ENCODE results near the gene RTN3. TPM values are rescaled to one million over a fixed set of nuclear protein-coding genes. Genes with fewer than 3 reads are reported as not detected.
"Not testable (repeated sequence)": the region's sequence is repeated elsewhere in the genome, so short reads cannot be mapped to it uniquely, and the experiment has no call there.

Gene RTN3
- total RNA-seq, 1 donor from 2014 or later, result 34.1 TPM

DNA sequence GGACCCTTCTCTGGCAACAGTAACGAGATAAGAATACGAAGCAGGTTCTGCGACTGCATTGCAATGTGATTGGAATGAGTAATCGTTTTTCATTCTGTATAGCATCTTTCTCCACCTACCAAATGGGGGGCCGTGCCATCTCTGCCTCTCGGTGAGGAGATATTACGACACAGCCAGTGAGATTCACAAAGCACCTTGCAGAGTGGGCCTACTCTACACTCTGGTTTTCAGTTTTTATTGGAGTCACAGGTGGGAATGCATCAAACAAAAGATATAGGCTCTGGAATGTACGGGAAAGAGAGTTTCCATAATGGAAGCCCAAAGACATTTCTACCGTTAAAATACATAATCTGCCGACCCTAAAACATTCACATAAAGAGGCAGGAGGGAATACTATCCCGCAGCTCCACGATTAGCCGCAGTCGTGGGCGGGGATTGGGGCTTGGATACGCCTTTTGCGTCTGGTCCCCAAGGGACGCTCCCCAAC lies 423 bp upstream of the RTN3 start:
- DNase-seq (ENCODE audit: low read depth in 2 of 2), result peak in 1 of 2 donors; percentile 14

DNA sequence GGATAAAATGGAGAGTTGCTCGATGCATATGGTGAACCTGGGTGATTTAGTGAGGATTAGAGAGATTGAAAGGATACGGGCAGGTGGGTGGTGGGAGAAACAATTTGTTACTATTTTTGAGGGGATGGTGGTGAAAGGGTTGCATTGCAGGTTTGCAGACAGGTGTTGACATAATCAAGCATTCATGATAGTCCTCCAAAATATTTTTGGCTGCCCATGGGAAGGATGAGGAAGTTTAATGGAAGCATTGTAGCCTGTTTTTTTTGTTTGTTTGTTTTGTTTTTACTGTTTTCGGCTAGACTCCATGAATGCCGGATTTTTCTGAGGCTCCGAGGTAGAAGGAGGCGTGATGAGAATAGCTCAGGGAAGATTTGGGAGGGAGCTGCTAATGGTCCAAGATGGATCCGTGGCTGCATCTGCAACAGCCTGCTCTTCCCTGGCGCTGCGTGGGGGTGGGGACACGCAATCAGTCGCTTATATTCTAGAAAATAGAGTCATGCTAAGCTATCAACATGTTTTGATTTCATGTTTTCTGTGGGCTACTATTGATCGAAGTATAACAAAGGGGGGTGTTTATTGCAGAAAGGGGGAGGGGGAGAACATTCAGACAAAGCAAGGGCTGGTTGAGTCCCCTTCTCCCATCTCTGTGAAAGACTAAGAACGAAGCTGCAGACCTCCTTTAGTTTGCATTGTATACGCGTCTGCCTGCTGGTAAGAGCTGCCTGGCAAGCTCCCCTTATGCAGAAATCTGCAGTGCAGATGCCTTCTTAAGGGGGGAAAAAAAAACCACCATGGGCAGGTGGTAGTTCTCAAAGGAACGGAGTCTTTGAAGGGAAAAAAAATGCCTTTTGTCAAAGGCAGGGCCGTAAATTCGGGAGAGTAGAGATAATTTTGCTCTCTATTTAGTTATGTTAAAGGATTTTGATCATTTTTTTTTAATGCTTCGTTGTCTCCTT lies 1.0 kb downstream of the RTN3 start:
- peak in 1 of 2 donors; percentile 30 for DNase-seq (ENCODE audit: low read depth in 2 of 2)

DNA sequence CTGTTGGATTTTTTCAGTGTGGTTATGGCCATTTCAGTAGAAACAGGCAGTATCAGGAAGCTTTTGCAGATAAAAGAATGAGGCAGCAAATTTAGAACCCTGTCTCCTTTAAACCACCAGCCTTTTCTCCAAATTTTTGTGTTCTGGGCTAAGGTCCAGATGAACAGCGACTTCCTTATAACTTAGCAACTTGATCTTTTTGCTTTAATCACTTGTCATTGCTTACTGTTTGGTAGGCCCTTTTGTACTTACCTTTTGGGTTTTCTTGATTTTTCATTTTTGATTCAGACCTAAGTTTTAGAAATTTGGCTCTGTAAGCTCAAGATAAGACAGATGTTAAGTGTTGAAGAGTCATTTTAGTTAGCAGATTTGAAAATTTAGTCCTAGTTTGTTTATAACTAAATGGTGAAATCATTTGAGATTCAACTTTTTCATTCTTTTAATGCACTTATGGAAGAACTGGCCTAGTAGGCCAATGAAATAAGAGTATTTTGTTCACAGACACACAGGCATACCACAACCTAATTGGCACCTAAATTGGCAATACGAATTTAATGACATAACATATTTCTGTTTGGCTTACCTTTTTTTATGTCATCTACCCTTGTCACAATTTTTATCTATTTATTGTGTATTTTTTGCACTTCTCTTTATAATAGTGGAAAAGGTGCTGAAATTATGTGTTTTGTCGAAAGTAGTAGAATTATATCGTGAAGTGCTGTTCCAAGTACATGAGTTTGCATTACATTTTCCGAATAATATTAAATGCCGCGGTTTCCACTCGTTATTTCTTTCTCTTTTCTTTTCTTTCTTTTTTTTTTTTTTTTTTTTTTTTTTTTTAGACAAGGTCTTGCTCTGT lies 2.1 kb downstream of the RTN3 start:
- DNase-seq (ENCODE audit: low read depth in 2 of 2), result no peak

DNA sequence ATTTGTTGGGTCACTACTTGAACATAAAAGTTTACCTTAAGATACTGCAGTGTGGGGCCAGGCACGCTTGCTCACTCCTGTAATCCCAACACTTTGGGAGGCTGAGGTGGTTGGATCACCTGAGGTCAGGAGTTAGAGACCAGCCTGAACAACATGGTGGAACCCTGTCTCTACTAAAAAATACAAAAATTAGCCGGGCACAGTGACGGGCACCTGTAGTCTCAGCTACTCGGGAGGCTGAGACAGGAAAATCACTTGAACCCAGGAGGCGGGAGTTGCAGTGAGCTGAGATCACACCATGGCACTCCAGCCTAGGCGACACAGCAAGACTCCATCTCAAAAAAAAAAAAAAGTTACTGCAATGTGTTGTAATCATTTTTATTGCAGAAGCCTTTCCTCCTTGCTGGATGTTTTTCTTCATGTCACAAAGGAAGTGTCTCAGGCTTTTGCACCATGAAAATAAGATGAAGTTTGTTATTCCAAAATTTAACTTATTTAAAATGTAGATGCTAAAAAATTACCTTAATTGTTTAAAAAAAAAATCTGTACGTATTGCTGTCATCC lies 3.9 kb downstream of the RTN3 start:
- not testable (repeated sequence) for DNase-seq (ENCODE audit: low read depth in 2 of 2)

DNA sequence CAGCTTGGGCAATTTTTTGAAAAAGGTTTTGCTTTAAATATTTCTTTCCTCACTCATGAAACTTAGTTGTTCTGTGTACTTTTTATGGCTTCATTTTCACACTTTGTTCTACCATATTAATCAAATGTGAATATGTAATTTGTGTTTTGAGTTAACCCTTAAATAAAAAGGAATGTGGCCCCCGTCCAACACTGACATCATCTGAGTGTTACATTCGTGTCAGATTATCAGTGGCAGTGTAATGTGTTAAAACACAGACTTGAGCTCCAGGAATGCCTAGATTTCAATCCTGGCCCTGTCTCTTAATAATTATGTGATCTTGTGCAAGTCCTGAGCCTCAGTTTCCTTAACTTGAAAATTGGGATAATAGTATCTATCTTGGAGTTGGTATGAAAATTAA lies 5.6 kb downstream of the RTN3 start:
- no peak for DNase-seq (ENCODE audit: low read depth in 2 of 2)

DNA sequence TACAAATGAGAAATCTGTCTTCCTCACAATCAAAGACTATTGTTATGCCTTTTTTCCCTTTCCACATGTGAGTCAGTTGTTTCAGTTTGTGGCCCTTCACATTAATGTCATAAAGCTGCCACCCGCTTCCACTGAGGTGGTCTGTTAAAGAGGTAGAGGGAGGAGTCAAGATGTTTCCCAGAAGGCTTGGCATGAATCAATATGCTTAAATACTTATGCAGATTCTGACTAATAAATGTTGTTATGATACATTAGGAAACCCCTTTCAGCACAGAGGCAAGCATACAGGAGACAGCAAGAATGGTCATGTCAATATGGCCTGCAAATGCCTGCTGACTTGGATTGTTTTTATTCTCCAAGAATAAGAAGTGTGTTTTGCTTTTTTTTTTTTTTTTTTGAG lies 6.5 kb downstream of the RTN3 start:
- DNase-seq (ENCODE audit: low read depth in 2 of 2), result no peak

DNA sequence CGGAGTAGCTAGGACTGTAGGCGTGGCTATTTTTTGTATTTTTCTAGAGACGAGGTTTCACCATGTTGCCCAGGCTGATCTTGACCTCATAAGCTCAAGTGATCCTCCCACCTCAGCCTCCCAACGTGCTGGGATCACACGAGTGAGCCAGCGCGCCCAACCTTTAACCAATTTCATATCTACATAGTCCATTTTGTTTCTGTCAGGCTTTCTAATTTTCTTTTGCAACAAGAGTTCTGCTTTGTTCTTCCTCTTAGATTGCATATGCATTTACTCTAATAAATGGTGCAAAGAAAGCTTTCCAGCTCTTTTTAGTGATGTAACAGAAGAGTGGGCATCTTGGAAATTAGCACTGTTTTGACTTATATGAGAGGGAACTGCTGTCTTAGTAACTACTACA lies 13.3 kb downstream of the RTN3 start:
- DNase-seq (ENCODE audit: low read depth in 2 of 2), result no peak

DNA sequence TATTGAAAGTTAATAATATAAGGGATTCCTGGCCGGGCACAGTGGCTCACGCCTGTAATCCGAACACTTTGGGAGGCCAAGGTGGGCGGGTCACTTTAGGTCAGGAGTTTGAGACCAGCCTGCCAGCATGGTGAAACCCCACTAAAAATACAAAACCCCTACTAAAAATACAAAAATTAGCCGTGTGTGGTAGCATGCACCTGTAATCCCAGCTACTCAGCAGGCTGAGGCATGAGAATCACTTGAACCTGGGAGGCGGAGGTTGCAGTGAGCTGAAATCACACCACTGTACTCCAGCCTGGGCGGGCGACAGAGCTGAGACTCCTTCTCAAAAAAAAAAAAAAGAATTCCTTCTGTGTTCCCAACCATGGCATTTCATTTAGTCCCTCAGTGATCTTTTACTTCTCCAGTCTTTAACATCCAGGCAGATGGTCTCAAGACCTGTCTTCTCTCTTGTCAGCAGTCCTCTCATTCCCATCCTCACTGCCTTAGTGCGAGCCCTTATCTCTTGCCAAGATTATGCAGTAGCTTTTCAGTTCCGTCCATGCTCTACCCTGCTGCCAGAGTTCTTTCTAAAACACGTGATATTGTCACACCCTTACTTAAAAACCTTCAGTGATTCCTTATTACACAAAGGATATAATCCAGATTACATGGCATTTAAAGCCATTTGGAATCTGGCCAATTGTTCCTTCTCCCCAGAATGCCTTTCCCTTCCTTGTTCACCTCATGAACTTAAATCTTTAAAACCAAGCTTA lies 17.9 kb downstream of the RTN3 start:
- no peak for DNase-seq (ENCODE audit: low read depth in 2 of 2)

DNA sequence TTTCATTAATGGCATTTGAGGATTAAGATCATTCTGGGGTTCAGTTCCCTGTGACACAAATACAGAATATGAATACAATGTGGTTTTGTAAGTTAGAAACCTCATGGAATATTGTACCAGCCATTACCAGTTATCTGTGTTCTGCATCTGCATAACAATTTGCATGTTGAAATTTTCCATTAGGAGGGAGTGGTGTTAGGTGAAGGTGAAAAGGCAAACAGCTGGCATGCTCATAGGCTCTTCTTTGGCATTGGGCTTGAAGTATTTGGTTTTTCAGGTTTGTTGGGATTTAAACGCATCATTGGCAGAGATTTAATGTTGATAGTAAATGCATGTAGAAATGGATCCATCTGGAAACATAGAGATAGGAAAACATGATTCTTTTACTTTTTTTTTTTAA lies 18.6 kb downstream of the RTN3 start:
- no peak for DNase-seq (ENCODE audit: low read depth in 2 of 2)

DNA sequence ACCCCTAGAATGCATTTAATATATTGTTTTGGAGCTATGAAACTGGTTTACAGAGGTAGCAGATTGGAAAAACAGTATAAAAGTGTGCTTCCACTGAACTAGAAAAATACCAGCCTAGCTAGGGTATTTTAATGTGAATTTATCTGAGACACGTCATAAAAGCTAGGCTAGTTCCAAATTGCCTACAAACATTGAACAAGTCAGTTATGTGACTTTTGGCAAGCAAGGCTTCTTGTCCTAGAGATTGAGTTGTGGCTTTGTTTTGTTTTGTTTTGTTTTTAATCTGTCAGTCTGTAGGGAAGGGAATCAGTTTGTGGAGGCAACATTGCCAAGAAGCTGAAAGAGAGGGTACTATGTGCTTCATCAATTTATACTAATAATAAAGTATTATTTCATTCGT lies 24.2 kb downstream of the RTN3 start:
- peak in 1 of 2 donors; percentile 14 for DNase-seq (ENCODE audit: low read depth in 2 of 2)

DNA sequence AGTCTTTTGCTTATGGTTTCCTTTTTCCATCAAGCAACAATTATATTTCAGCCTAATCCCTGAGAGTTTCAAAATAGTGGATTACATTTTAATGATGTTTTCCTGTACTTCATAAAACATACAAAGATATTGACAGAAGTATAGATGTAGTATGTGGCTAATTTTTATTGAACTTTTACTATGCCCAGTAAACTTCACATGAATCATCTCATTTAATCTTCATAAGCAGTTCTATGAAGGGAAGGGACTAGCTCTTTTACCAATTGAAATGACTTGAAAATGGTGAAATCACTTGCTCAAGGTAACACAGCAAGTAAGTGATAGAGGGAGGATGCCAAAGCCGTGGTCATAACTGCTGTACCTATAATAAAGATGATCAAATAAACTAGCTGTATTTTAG lies 27.5 kb downstream of the RTN3 start:
- no peak for DNase-seq (ENCODE audit: low read depth in 2 of 2)

DNA sequence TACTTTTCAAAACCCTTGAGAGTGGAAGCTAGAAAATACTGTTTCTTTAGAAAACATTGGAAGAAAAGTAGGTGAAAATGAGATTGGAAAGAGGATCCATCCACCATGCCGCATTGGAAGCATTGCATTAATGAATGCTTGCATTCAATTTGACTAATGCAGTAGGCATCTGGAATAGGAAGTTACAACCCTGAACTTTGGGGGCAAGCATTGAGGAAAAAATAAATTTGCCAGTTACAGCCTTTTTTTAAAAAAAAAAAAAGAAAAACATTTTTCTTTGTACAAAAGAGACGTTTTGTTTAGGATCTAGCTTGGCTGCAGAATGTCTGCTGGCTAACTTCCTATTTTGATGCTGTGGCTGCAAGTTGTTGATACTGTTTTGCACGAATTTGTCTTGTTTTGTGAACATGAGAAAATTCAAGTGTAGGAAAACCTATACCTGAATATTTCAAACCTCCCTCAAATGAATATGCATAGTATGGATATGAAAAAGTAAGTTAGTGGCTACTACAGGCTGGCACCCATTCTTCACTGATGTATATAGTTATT lies 28.1 kb downstream of the RTN3 start:
- DNase-seq (ENCODE audit: low read depth in 2 of 2), result peak in 1 of 2 donors; percentile 39

DNA sequence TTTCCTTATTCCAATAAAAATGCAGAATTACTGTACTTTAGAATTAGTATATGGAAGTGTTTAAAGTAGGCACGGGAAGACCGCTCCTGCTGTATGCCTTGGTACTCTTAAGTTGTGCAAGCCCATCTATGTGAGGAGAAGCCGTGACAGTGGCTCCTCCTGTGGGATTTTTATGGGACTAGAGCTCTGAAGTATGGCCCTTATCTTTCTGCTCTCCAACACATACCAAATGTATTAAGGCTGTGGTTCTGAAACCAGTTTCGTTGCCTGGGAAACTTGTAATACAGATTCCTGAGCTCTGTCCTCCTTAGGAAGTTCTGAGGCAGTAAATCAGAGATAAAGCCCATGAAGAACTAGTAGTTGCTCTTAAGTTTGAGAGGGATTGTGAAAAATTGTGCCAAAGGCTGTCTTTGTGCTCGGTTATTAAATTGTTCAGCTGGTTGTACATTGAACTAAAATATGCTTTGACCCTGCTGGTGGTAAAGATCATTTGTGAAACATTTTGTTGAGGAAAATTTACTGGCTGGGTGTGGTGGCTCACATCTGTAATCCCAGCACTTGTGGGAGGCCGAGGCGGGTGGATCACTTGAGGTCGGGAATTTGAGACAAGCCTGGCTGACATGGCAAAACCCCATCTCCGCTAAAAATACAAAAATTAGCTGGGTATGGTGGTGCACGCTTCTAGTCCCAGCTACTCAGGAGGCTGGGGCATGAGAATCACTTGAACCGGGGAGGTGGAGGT lies 29.3 kb downstream of the RTN3 start:
- DNase-seq (ENCODE audit: low read depth in 2 of 2), result peak in 1 of 2 donors; percentile 10

DNA sequence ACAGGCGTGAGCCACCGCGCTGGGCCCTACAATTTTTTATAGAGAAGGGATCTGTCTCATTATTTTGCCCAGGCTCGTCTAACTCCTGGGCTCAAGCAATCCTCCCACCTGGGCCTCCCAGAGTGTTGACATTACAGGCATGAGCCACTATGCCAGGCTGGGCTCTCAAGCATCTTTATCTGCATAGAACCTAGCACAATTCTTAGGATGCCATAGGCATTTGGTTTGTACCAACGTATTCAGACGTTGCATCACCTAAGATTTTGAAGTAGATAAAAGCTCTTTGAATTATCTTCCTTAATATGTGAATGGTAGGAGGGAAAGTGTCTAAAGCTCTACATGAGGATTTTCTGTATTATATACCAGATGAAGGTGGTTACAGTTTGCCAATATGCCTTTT lies 30.5 kb downstream of the RTN3 start:
- DNase-seq (ENCODE audit: low read depth in 2 of 2), result no peak

DNA sequence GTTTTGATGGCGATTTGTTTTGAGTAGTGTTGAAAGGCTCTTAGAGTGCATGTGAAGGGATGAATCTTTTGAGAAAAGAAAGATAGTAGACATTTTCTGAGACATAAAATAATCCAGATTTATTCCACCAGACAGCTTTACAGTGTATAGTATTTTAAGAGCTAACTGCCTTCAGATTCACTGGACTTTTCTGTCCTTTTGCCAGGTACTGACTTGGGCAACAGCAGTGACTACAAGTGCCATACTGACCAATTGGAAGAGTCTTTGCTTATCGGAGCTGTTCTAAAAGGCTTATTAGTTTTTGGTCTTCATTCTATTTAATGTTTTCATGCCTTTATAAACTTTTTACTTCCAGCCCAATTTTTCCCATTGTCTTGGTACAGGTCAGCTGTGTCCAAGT lies 32.5 kb downstream of the RTN3 start:
- no peak for DNase-seq (ENCODE audit: low read depth in 2 of 2)

DNA sequence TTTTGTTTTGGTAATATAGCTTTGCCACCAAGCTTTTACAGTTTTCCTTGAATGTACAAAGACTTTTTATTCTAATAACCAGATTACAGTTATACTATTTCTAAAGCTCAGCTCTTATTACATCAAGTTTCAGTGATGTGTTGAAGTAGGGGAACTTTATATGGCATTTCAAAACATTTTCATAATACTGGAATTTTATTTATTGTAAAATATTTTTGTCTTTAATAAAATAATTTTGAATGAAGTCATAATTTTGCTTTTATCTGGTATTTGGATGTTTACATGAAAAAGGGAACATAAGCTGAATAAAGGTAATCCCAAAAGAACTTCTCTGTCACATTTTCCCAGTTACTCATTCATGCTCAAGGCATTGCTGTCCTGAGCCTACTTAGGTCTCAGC lies 34.7 kb downstream of the RTN3 start:
- no peak for DNase-seq (ENCODE audit: low read depth in 2 of 2)

DNA sequence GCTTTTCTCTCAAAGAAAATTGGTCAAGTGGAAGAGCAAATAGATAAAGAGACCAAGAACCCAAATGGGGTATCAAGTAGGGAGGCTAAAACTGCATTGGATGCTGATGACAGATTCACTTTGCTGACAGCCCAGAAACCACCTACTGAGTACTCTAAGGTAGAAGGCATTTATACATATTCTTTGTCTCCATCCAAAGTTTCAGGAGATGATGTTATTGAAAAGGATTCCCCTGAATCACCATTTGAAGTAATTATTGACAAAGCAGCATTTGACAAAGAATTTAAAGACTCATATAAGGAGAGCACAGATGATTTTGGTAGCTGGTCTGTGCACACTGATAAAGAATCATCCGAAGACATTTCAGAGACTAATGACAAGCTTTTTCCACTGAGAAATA lies 37.7 kb downstream of the RTN3 start:
- no peak for DNase-seq (ENCODE audit: low read depth in 2 of 2)

DNA sequence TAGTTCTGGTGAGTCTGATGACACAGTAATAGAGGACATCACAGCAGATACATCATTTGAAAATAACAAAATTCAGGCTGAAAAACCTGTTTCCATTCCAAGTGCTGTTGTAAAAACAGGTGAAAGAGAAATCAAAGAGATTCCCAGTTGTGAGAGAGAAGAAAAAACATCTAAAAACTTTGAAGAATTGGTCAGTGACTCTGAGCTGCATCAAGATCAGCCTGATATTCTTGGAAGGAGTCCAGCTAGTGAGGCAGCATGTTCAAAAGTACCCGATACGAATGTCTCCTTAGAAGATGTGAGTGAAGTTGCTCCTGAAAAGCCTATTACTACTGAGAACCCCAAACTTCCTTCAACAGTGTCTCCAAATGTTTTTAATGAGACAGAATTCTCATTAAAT lies 38.7 kb downstream of the RTN3 start:
- DNase-seq (ENCODE audit: low read depth in 2 of 2), result no peak

DNA sequence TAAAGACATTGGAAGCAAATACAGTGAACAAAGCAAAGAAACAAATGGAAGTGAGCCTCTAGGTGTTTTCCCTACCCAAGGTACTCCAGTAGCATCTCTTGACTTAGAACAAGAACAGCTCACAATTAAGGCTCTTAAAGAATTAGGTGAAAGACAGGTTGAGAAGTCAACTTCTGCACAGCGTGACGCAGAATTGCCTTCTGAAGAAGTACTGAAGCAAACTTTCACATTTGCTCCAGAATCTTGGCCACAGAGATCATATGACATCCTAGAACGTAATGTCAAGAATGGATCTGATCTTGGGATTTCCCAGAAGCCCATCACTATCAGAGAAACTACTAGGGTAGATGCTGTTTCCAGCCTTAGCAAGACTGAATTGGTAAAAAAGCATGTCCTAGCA lies 39.3 kb downstream of the RTN3 start:
- no peak for DNase-seq (ENCODE audit: low read depth in 2 of 2)

DNA sequence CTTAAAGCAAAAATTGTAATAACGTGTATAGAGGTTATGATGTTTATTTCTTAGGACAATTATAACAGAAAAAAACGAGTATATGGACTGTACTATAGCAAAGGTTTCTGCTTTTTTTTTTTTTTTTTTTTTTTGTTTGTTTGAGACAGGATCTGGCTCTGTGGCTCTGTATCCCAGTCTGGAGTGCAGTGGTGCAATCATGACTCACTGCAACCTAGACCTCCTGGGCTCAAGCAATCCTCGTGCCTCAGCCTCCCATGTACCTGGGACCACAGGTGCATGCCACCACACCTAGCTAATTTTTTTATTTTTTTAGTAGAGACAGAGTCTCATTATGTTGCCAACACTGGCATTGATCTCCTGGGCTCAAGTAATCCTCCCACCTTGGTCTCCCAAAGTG lies 48.0 kb downstream of the RTN3 start:
- DNase-seq (ENCODE audit: low read depth in 2 of 2), result no peak

Measured in dermis microvascular lymphatic vessel endothelial cell (primary cell).